Measurements from ENCODE around the gene FOXA2.

DNA sequence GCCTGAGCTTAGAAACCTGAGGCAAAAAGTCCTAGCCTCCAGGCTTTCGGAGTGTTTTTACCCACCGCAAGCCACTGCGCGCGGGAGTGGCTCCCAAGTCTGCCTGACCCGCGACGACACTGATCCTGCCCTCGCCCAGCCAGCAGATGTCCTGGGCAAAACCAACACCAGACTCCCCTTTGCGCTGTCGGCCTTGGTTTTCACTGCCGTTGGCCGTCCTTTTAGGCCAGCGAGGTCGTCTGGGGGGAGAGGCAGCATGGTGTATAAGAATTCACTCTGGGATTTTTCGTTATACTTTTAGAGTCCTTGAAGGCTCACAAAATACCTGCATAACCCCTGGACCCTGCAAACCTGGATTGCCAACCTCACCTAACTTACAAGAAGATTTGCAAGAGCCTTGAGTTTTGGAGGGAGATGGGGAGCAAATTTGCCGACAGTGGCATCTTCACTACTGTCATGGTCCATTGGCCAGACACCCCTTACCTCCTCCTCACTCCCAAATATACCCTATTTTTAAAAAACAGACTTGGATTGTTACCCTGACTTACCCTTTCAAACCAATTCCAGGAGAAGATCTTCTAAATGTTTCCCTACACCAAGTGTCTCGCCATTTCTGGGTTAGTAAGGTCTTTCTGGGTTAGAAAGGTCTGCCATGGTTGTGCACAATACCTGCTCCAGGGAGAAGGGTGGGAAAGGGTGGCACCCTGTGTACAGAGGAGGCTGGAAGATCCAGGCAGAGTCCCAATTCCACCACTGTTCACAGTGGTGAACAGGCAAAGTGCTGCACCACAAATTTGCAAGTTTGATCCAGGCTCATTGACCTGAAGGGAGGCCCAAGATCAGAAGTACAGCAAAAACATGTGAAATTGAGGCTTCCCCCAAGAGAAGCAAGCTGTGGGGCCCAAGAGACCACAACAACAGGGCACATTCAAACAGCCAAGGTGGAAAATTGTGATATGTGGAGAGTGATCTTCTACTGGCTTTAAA is 4.4 kb downstream of the FOXA2 start:
- TF ChIP-seq, protein P1, sequence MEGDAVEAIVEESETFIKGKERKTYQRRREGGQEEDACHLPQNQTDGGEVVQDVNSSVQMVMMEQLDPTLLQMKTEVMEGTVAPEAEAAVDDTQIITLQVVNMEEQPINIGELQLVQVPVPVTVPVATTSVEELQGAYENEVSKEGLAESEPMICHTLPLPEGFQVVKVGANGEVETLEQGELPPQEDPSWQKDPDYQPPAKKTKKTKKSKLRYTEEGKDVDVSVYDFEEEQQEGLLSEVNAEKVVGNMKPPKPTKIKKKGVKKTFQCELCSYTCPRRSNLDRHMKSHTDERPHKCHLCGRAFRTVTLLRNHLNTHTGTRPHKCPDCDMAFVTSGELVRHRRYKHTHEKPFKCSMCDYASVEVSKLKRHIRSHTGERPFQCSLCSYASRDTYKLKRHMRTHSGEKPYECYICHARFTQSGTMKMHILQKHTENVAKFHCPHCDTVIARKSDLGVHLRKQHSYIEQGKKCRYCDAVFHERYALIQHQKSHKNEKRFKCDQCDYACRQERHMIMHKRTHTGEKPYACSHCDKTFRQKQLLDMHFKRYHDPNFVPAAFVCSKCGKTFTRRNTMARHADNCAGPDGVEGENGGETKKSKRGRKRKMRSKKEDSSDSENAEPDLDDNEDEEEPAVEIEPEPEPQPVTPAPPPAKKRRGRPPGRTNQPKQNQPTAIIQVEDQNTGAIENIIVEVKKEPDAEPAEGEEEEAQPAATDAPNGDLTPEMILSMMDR (IDR thresholded peaks at IDR 0.05): no peak
- TF ChIP-seq EP300 (IDR thresholded peaks at IDR 0.05) (no peak), POLR2A (IDR thresholded peaks at IDR 0.05) (no peak)

Measured in gastroesophageal sphincter (tissue), 3 donors.